Activated CD8-positive, alpha-beta memory T cell treated with anti-CD3 and anti-CD28 coated beads, Interleukin-2, amount 50 U/mL, for 24 hours (primary cell): ENCODE data around the gene TAGLN.
A peak's percentile ranks its signal among the peaks of the same experiment; 100 is the strongest.

Experiments used
- DNase-seq: peaks from one replicate; pipeline ENCODE4 v3.0.0-alpha.2; 2020; ENCODE audit errors: extremely low read depth

Gene TAGLN

DNA sequence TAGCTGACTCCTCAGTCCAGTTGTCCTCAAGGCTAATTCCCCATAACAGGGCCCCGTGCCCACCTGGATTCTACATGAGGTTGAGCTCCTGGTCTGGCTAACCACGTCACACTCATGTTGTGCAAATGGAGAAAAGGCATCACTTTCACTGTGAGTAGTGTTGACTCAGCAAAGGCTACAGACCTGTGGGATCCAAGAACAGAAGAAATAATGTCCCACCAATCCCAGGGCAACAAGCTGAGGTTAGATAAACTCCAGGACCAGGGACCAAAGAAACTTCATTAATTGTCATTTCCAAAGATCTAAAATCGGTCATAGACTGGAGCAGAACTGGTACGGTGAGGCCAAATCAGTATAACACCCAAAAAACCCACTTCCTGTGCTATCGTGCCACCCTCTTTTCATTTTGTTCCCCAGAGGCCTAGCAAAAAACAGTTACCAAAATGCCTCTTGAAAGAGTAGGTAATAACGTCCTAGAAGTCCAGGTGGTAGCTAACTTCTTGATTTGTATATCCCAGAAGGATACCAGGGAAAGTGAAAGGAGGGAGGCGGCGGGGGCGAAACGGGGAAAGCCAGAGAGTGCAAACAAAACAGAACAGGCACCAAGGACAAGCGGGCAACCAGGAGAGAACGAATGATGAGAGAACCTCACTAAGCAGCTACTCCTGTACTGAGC lies 31.3 kb downstream of the TAGLN start:
- DNase-seq, result peak; percentile 37

- DNase-seq, result no peak
These were observed 32.0 kb downstream of the TAGLN start for GRCh38 chr11:117230999-117231841.

GRCh38 chr11:117231842-117232091 lies 32.6 kb downstream of the TAGLN start, which contains the start of gene PCSK7:
PCSK7 (minus strand) TSS chr11:117232073; CDS start chr11:117229844, 2,229 bp downstream.
- DNase-seq, result no peak

DNA sequence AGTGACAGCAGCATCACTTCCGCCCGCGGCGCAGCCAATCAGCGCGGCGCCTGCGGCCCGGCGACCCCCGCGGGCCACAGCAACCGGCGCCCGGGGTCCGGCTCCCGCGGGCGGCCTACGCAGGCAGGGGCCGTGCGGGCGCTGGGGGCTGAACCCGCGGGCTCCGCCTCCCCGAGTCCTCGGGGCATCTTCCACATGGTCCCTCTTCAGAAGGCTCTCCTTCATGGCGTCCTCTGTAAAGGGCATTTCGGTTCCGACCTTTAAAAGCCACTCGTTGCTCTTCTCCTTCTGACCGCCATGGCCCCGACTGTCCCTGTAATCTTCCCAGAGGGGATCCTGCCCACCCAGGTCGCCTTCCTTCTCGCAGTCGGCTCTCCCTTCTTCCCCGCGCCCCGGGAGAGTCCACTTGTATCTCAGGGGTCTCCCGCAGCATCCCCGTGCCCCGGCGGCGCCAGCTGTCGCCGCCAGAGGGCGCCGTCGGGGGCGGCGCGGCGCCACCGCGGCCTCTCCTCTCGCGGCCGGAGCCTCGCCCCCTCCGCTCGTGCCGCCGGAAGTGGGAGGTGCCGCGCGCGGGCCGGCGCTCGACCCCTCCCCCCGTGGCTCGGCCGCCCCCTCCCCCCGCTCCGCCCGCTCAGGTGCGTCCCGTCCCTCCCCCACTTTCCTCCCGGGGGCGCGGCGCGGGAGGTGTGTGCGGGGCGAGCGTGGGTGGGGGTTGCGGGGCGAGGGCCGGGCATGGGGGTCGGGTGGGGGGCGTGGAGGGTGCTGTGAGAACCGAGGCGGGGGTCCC lies 33.1 kb downstream of the TAGLN start, which contains the start of gene RNF214:
Gene RNF214 (plus strand): TSS at position 580 of the 787 bp plus-strand sequence. CDS start 1,602 bp downstream, outside the sequence.
- DNase-seq, result peak; percentile 19

DNA sequence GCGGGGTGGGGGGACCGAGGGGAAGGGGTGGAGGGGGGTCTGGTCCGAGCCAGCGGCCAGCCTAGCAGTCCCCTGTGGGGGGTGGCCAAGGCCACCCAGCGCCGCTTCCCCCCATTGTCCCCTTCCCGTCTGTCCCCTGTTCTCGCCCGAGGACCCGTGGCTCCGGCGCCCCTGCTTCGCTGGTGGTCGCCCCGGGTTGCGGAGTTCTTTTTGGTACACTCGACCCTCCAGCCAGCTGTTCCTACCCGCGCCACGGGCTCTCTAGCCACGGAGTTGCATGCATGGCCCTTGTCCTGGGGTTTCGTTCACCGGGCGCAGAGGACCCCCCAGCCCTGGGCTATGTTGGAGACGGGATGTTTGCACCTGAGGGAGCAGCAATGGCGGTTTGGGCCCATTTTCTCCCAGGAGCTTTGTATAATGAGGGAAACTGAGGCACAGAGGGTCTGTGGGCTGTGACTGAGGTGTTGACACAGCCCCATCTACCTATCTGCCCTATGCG lies 33.8 kb downstream of the TAGLN start:
- DNase-seq, result no peak

- DNase-seq, result no peak
These were observed 39.1 kb downstream of the TAGLN start for GRCh38 chr11:117238221-117238620.

DNA sequence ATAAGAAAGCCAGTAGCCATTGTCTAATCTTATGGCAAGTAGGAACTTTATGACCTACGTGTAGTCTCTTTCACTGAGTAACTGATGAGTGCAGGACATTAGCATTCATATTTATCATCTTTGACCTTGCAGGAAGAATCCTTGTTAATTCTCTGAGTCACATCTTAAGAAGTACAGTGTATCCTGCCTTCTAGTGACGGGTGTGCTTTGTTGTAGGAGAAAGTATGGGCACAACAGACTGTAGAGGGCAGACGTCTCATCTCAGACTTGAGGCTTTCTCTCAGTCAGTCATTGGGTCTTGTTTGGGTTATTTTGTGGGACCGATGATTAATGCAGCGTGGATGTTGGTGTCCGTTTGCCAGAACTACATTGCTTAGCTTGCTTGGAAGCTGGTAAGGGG lies 40.1 kb downstream of the TAGLN start:
- no peak for DNase-seq

GRCh38 chr11:117248341-117248740 lies 49.2 kb downstream of the TAGLN start:
- DNase-seq, result no peak

DNA sequence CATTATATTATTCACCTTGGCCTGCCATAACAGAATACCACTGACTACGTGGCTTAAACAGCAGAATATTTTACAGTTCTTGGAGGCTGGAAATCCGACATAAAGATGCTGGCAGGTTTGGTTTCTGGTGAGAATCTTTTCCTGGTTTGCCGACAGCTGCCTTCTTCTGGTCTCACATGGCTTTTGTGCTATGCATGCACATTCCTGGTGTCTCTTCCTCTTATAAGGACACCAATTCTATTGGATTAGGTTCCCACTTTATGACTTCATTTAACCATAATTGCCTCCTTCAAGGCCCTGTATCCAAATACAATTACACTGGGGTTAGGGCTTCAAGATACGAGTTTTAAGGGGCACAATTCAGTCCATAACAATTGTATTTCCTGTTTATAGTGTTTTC lies 50.4 kb downstream of the TAGLN start:
- DNase-seq, result no peak

GRCh38 chr11:117251506-117251905 lies 52.3 kb downstream of the TAGLN start:
- no peak for DNase-seq

DNA sequence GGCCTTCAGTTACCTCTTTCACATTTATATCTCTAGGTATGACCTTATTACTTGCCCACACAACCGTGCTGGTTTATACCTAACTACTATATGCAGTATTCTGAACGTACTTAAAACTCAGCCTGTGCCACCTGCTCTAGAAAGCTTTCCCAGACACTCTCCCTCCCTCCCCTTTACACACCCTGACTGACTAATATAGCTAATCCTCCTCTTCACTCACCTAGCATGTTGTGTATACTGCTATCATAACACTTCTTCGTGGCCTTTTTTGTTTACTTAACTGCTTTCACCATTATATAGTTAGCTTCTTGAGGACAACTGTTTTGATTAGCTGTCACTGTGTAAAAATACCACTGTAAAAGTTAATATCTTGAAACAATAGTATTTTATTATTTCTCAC lies 56.8 kb downstream of the TAGLN start:
- no peak for DNase-seq

- no peak for DNase-seq
These were observed 57.4 kb downstream of the TAGLN start for GRCh38 chr11:117256573-117256972.
